PC-9 (cell line): ENCODE results near the gene CLTB. TPM values are rescaled to one million over a fixed set of nuclear protein-coding genes. Genes with fewer than 3 reads are reported as not detected.

ENCODE experiments used
- BruUV-seq: library from RNA; stranded (reverse); fragments of 400-500 nt; replicated peaks from 2 replicates; lab custom pipeline; 2021; lab: Mats Ljungman, UMichigan
- CTCF ChIA-PET: fragments of 300-600 bp; sonication (Branson Sonifier 250); formaldehyde crosslinking; loops from one replicate; lab custom pipeline; 2022; ENCODE audit warnings: antibody characterized with exemption; lab: Charles Lee
- POLR2A ChIA-PET: fragments of 300-600 bp; sonication (Branson Sonifier 250); formaldehyde crosslinking; loops from one replicate; lab custom pipeline; 2022; ENCODE audit warnings: antibody characterized with exemption; ENCODE audit not compliant: unreplicated experiment; lab: Charles Lee
- DNase-seq, 2 experiments: peaks; one replicate each; pipeline versions ENCODE4 v3.0.0 to v3.0.0-alpha.2; 2015 to 2022; ENCODE audit warnings: mixed read lengths in 1 of 2
- H2AFZ ChIP-seq: fragments of 200-600 bp; sonication (generic); 2 replicates; pipeline ENCODE4 v1.8.1; 2017; ENCODE audit warnings: antibody characterized with exemption
- H3F3A ChIP-seq: fragments of 200-600 bp; sonication (generic); 2 replicates; pipeline ENCODE4 v1.8.1; 2017; ENCODE audit warnings: antibody characterized with exemption, mild to moderate bottlenecking, low read depth; ENCODE audit not compliant: insufficient read depth
- H3K27ac ChIP-seq: fragments of 200-600 bp; sonication (generic); 2 replicates; pipeline ENCODE4 v1.6.1; 2016; ENCODE audit warnings: mixed run types
- H3K27me3 ChIP-seq: fragments of 200-600 bp; sonication (generic); 2 replicates; pipeline ENCODE4 v1.6.1; 2016; ENCODE audit warnings: low read depth, mixed run types; ENCODE audit not compliant: insufficient read depth
- H3K36me3 ChIP-seq: fragments of 200-600 bp; sonication (generic); 2 replicates; pipeline ENCODE4 v1.6.1; 2016; ENCODE audit warnings: low read depth, mixed run types
- H3K4me1 ChIP-seq: fragments of 200-600 bp; sonication (generic); replicated peaks from 2 replicates; pipeline ENCODE4 v1.6.1; 2016; ENCODE audit warnings: mixed run types; ENCODE audit not compliant: insufficient read depth
- H3K4me2 ChIP-seq: fragments of 200-600 bp; sonication (generic); 2 replicates; pipeline ENCODE4 v1.6.1; 2017; ENCODE audit warnings: mixed run types
- H3K4me3 ChIP-seq: fragments of 200-600 bp; sonication (generic); 2 replicates; pipeline ENCODE4 v1.6.1; 2016; ENCODE audit warnings: mixed run types
- H3K79me2 ChIP-seq: fragments of 200-600 bp; sonication (generic); 2 replicates; pipeline ENCODE4 v1.6.1; 2017; ENCODE audit warnings: low read depth, mixed run types
- H3K9me2 ChIP-seq: fragments of 200-600 bp; sonication (generic); 2 replicates; pipeline ENCODE4 v1.8.1; 2017; ENCODE audit warnings: mild to moderate bottlenecking; ENCODE audit not compliant: insufficient read depth
- H3K9me3 ChIP-seq: fragments of 200-600 bp; sonication (generic); 2 replicates; pipeline ENCODE4 v1.8.1; 2016; ENCODE audit warnings: low read depth; ENCODE audit not compliant: insufficient read depth
- H4K20me1 ChIP-seq: fragments of 200-600 bp; sonication (generic); 2 replicates; pipeline ENCODE4 v1.8.1; 2017; ENCODE audit not compliant: insufficient read depth
- CTCF ChIP-seq: fragments of 200-600 bp; sonication (generic); conservative IDR thresholded peaks from 2 replicates; pipeline ENCODE4 v1.6.1; 2017; ENCODE audit warnings: mixed run types, antibody characterized with exemption, mild to moderate bottlenecking, moderate library complexity
- EZH2 ChIP-seq: fragments of 200-600 bp; sonication (generic); IDR thresholded peaks from 2 replicates; pipeline ENCODE4 v1.8.0; 2017; ENCODE audit warnings: antibody characterized with exemption, low read depth
- intact Hi-C: fragments of 100-400 bp; cut with micrococcal nuclease; formaldehyde crosslinking; loops from one replicate; pipeline ENCODE4 v1.10.0; 2022; ENCODE audit not compliant: unreplicated experiment
- total RNA-seq: library from RNA; stranded (reverse); gene quantifications from 2 replicates; pipeline ENCODE4 v1.2.3, GENCODE V29; 2021

The CLTB gene
- total RNA-seq, 1 experiment from 2014 or later, result 123 TPM

DNA sequence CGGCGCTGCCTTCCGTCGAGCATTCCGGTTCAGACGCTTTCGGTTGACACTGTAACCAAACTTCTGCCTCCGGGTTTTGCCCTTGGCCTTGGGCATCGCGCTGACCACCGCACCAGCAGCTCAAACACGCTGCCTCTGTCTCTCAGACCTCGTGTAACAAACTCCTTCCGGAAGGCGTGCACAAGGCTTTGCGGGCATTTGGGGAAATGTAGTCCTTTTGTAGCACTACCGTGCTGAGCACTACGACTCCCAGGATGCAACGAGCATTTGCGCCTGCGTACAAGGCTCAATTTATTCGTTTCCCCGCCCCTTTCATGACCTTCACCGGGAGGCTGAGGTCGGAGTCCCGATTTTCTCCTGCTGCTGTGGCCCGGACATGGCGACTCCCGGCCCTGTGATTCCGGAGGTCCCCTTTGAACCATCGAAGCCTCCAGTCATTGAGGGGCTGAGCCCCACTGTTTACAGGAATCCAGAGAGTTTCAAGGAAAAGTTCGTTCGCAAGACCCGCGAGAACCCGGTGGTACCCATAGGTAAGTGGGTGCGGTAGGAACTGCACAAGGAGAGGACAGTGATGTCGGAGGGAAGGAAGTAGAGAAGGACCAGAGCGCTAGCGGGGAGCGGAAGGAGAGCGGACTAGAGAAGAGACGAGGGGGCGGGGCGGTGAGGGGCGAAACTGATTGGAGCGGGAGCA is 27.8 kb downstream of the CLTB start, which contains the start of the genes HIGD2A and NOP16:
Gene HIGD2A, plus strand, starts transcription at position 308 of the 691 bp plus-strand sequence. Its CDS starts 69 bp downstream, at position 377.
Gene NOP16, minus strand, starts transcription at position 155 of the 691 bp plus-strand sequence. Its CDS starts 59 bp downstream, at position 96.
- H3K4me3 ChIP-seq, result peak within 1 kb of the TSS; percentile 74
- CTCF ChIA-PET, result interaction anchor here (0.8 kb wide), 1 partner anchor 59 kb away, joined by 3 read pairs; no protein-coding TSS in a partner anchor
- no peaks in the 10 kb centered on the region for H3K9me2 ChIP-seq
- H4K20me1 ChIP-seq, result peaks cover 19% of the 10 kb centered on the region
- DNase-seq, result peak; percentile 95 to 98
- peaks cover 40% of the 10 kb centered on the region for H3K79me2 ChIP-seq
- TF ChIP-seq CTCF (no peak), EZH2 (no peak)
- H3K9me3 ChIP-seq, result no peaks in the 10 kb centered on the region
- H3K27me3 ChIP-seq, result no peaks in the 10 kb centered on the region
- no TSS peak for BruUV-seq
- POLR2A ChIA-PET, result interaction anchor here (0.6 kb wide), 4 partner anchors 19 to 871 kb away, joined by 4 to 8 read pairs (median 5); no protein-coding TSS in a partner anchor
- H3K4me2 ChIP-seq, result peak within 1 kb of the TSS; percentile 88
- H3K36me3 ChIP-seq, result peaks cover 28% of the 10 kb centered on the region
- intact Hi-C loops, result loop anchor here (1.0 to 10.0 kb wide), 6 partner anchors 22 to 436 kb away; partner anchors contain the start of genes FAF2, KIAA1191, RNF44 and TSPAN17
- H3F3A ChIP-seq, result peaks cover 31% of the 10 kb centered on the region
- peak within 1 kb of the TSS; percentile 71 for H3K27ac ChIP-seq
- peaks cover 22% of the 10 kb centered on the region for H3K4me1 ChIP-seq
- peak within 1 kb of the TSS; percentile 75 for H2AFZ ChIP-seq

GRCh38 chr5:176388003-176388443 is 28.3 kb downstream of the CLTB start:
- Histone ChIP-seq H3K27ac (peak overlapping the region; percentile 71), H3K4me1 (peaks cover 22% of the 10 kb centered on the region), H3K27me3 (no peaks in the 10 kb centered on the region), H3K4me3 (peak overlapping the region; percentile 74), H3K4me2 (peak overlapping the region; percentile 88), H3K9me3 (no peaks in the 10 kb centered on the region), H3K79me2 (peaks cover 40% of the 10 kb centered on the region), H3F3A (peaks cover 31% of the 10 kb centered on the region), H2AFZ (peak overlapping the region; percentile 75), H4K20me1 (peaks cover 19% of the 10 kb centered on the region), H3K9me2 (no peaks in the 10 kb centered on the region), H3K36me3 (peaks cover 28% of the 10 kb centered on the region)
- intact Hi-C loops, result loop anchor here (1.0 to 10.0 kb wide), 5 partner anchors 27 to 437 kb away; partner anchors contain the start of genes FAF2, KIAA1191, RNF44 and TSPAN17
- CTCF ChIA-PET, result interaction anchor here (0.8 kb wide), 1 partner anchor 60 kb away, joined by 3 read pairs; no protein-coding TSS in a partner anchor
- DNase-seq, result no peak
- BruUV-seq, result no TSS peak
- no peak for TF ChIP-seq CTCF
- TF ChIP-seq EZH2, result no peak
- POLR2A ChIA-PET, result interaction anchor here (0.6 kb wide), 3 partner anchors 19 to 155 kb away, joined by 4 to 8 read pairs (median 6); no protein-coding TSS in a partner anchor

- peaks cover 40% of the 10 kb centered on the region for H3K79me2 ChIP-seq
- H2AFZ ChIP-seq, result peak overlapping the region; percentile 75; the same call in 1 of the 2 replicates
- H3K9me2 ChIP-seq, result no peaks in the 10 kb centered on the region
- intact Hi-C loops, result loop anchor here (10.0 kb wide), 2 partner anchors 257 to 437 kb away; partner anchors contain the start of gene TSPAN17
- peak overlapping the region; percentile 88 for H3K4me2 ChIP-seq
- peaks cover 22% of the 10 kb centered on the region for H3K4me1 ChIP-seq
- H3F3A ChIP-seq, result peaks cover 30% of the 10 kb centered on the region
- H3K27ac ChIP-seq, result peak overlapping the region; percentile 71; the same call in 1 of the 2 replicates
- TF ChIP-seq CTCF (no peak), EZH2 (no peak)
- ChIA-PET CTCF (no interaction called here), POLR2A (no interaction called here)
- H3K36me3 ChIP-seq, result peaks cover 30% of the 10 kb centered on the region
- BruUV-seq, result no TSS peak
- no peaks in the 10 kb centered on the region for H3K9me3 ChIP-seq
- DNase-seq, result no peak
- H4K20me1 ChIP-seq, result peaks cover 19% of the 10 kb centered on the region
- peak overlapping the region; percentile 74 for H3K4me3 ChIP-seq
- no peaks in the 10 kb centered on the region for H3K27me3 ChIP-seq
Observed at GRCh38 chr5:176387384-176387925, 28.9 kb downstream of the CLTB start.
